GM23338 (cell line): ENCODE data around the gene CD1C. TPM values are rescaled to one million over a fixed set of nuclear protein-coding genes. Genes with fewer than 3 reads are reported as not detected.

Experiments used
- ATAC-seq: fragments of 200-7000 bp; cut with Tn5 transposase; 3 replicates; pipeline ENCODE4 v1.9.1; 2020
- DNase-seq: peaks from one replicate; pipeline ENCODE4 v3.0.0-alpha.2; 2015; ENCODE audit warnings: low spot score
- H2AFZ ChIP-seq: fragments of 200-600 bp; sonication (generic); 2 replicates; pipeline ENCODE4 v1.8.0; 2016; ENCODE audit warnings: antibody characterized with exemption, mild to moderate bottlenecking, moderate library complexity
- H3F3A ChIP-seq: fragments of 200-600 bp; sonication (generic); replicated peaks from 2 replicates; pipeline ENCODE4 v1.8.0; 2017; ENCODE audit warnings: antibody characterized with exemption, mixed run types, low read depth
- H3K27ac ChIP-seq: fragments of 200-600 bp; sonication (generic); 2 replicates; pipeline ENCODE4 v1.6.1; 2016; ENCODE audit warnings: low read depth
- H3K27me3 ChIP-seq: fragments of 200-600 bp; sonication (generic); 2 replicates; pipeline ENCODE4 v1.8.0; 2016; ENCODE audit warnings: mild to moderate bottlenecking, mixed run types, moderate library complexity; ENCODE audit not compliant: insufficient read depth
- H3K36me3 ChIP-seq: fragments of 200-600 bp; sonication (generic); 2 replicates; pipeline ENCODE4 v1.8.0; 2016; ENCODE audit warnings: mild to moderate bottlenecking; ENCODE audit not compliant: insufficient read depth
- H3K4me1 ChIP-seq: fragments of 200-600 bp; sonication (generic); 2 replicates; pipeline ENCODE4 v1.8.0; 2016; ENCODE audit warnings: mild to moderate bottlenecking, moderate library complexity; ENCODE audit not compliant: insufficient read depth
- H3K4me2 ChIP-seq: fragments of 200-600 bp; sonication (generic); 2 replicates; pipeline ENCODE4 v1.7.1; 2017; ENCODE audit warnings: mixed run types
- H3K4me3 ChIP-seq: fragments of 200-600 bp; sonication (generic); 2 replicates; pipeline ENCODE4 v1.6.1; 2016; ENCODE audit warnings: mixed run types
- H3K79me2 ChIP-seq: fragments of 200-600 bp; sonication (generic); replicated peaks from 2 replicates; pipeline ENCODE4 v1.8.0; 2017; ENCODE audit warnings: mild to moderate bottlenecking; ENCODE audit not compliant: insufficient read depth
- H3K9me2 ChIP-seq: fragments of 200-600 bp; sonication (generic); 2 replicates; pipeline ENCODE4 v1.8.0; 2017; ENCODE audit not compliant: insufficient read depth
- H4K20me1 ChIP-seq: fragments of 200-600 bp; sonication (generic); replicated peaks from 2 replicates; pipeline ENCODE4 v1.8.0; 2017; ENCODE audit warnings: mild to moderate bottlenecking; ENCODE audit not compliant: insufficient read depth
- H3K27ac Mint-ChIP-seq: 2 replicates; pipeline ENCODE4 v1.8.0; 2020; ENCODE audit warnings: inconsistent platforms, mild to moderate bottlenecking, moderate library complexity, mixed read lengths
- H3K27me3 Mint-ChIP-seq: 3 replicates; pipeline ENCODE4 v1.8.0; 2022; ENCODE audit warnings: low read depth, mild to moderate bottlenecking, moderate library complexity, mixed read lengths, inconsistent platforms; ENCODE audit not compliant: insufficient read depth, poor library complexity
- H3K36me3 Mint-ChIP-seq: 3 replicates; pipeline ENCODE4 v1.8.0; 2021; ENCODE audit warnings: low read depth, mild to moderate bottlenecking, inconsistent platforms, moderate library complexity, mixed read lengths
- H3K4me1 Mint-ChIP-seq: 3 replicates; pipeline ENCODE4 v1.8.0; 2020; ENCODE audit warnings: mild to moderate bottlenecking, inconsistent platforms, mixed read lengths
- H3K4me3 Mint-ChIP-seq: 3 replicates; pipeline ENCODE4 v1.8.0; 2021; ENCODE audit warnings: moderate library complexity, mild to moderate bottlenecking, inconsistent platforms, mixed read lengths
- H3K9me3 Mint-ChIP-seq: 3 replicates; pipeline ENCODE4 v1.8.0; 2020; ENCODE audit warnings: moderate library complexity, mild to moderate bottlenecking, inconsistent platforms, mixed read lengths
- EZH2 ChIP-seq: fragments of 200-600 bp; sonication (generic); IDR thresholded peaks from one replicate; pipeline ENCODE4 v1.8.0; 2017; ENCODE audit warnings: antibody characterized with exemption, mild to moderate bottlenecking, low read depth; ENCODE audit not compliant: unreplicated experiment
- NANOG ChIP-seq: IDR thresholded peaks from 2 replicates; pipeline ENCODE4 v1.6.1; 2016; ENCODE audit warnings: antibody characterized with exemption, borderline replicate concordance
- STAT1 ChIP-seq: IDR thresholded peaks from one replicate; pipeline ENCODE4 v1.6.1; 2016; ENCODE audit warnings: antibody characterized with exemption; ENCODE audit not compliant: unreplicated experiment
- ZNF114 ChIP-seq: fragments of 250-450 bp; sonication (Bioruptor Pico); IDR thresholded peaks from 2 replicates; pipeline ENCODE4 v1.5.0; 2020; ENCODE audit warnings: mild to moderate bottlenecking, moderate library complexity
- polyA plus RNA-seq: library from polyadenylated mRNA; unstranded; fragments of >200 nt; fragmentation: Nextera tagmentation; extraction: Ambion mirVana; gene quantifications from 2 replicates; pipeline ENCODE4 v1.2.1, GENCODE V29; 2016
- total RNA-seq: library from RNA; depleted of rRNA; stranded (reverse); fragments of >200 nt; shearing (Covaris generic); gene quantifications from 2 replicates; pipeline ENCODE4 v1.2.3, GENCODE V29; 2014
- TF ChIP-seq, protein P1 (sequence below): fragments of 250-450 bp; sonication (Bioruptor Pico); IDR thresholded peaks from 2 replicates; pipeline ENCODE4 v1.5.0; 2020; ENCODE audit warnings: mild to moderate bottlenecking, moderate library complexity

Gene CD1C
- total and polyA plus RNA-seq, 2 experiments from 2014 or later, result not detected

GRCh38 chr1:158285756-158286241, 3.9 kb upstream of the CD1C start (continued):
- TF ChIP-seq, protein P1, sequence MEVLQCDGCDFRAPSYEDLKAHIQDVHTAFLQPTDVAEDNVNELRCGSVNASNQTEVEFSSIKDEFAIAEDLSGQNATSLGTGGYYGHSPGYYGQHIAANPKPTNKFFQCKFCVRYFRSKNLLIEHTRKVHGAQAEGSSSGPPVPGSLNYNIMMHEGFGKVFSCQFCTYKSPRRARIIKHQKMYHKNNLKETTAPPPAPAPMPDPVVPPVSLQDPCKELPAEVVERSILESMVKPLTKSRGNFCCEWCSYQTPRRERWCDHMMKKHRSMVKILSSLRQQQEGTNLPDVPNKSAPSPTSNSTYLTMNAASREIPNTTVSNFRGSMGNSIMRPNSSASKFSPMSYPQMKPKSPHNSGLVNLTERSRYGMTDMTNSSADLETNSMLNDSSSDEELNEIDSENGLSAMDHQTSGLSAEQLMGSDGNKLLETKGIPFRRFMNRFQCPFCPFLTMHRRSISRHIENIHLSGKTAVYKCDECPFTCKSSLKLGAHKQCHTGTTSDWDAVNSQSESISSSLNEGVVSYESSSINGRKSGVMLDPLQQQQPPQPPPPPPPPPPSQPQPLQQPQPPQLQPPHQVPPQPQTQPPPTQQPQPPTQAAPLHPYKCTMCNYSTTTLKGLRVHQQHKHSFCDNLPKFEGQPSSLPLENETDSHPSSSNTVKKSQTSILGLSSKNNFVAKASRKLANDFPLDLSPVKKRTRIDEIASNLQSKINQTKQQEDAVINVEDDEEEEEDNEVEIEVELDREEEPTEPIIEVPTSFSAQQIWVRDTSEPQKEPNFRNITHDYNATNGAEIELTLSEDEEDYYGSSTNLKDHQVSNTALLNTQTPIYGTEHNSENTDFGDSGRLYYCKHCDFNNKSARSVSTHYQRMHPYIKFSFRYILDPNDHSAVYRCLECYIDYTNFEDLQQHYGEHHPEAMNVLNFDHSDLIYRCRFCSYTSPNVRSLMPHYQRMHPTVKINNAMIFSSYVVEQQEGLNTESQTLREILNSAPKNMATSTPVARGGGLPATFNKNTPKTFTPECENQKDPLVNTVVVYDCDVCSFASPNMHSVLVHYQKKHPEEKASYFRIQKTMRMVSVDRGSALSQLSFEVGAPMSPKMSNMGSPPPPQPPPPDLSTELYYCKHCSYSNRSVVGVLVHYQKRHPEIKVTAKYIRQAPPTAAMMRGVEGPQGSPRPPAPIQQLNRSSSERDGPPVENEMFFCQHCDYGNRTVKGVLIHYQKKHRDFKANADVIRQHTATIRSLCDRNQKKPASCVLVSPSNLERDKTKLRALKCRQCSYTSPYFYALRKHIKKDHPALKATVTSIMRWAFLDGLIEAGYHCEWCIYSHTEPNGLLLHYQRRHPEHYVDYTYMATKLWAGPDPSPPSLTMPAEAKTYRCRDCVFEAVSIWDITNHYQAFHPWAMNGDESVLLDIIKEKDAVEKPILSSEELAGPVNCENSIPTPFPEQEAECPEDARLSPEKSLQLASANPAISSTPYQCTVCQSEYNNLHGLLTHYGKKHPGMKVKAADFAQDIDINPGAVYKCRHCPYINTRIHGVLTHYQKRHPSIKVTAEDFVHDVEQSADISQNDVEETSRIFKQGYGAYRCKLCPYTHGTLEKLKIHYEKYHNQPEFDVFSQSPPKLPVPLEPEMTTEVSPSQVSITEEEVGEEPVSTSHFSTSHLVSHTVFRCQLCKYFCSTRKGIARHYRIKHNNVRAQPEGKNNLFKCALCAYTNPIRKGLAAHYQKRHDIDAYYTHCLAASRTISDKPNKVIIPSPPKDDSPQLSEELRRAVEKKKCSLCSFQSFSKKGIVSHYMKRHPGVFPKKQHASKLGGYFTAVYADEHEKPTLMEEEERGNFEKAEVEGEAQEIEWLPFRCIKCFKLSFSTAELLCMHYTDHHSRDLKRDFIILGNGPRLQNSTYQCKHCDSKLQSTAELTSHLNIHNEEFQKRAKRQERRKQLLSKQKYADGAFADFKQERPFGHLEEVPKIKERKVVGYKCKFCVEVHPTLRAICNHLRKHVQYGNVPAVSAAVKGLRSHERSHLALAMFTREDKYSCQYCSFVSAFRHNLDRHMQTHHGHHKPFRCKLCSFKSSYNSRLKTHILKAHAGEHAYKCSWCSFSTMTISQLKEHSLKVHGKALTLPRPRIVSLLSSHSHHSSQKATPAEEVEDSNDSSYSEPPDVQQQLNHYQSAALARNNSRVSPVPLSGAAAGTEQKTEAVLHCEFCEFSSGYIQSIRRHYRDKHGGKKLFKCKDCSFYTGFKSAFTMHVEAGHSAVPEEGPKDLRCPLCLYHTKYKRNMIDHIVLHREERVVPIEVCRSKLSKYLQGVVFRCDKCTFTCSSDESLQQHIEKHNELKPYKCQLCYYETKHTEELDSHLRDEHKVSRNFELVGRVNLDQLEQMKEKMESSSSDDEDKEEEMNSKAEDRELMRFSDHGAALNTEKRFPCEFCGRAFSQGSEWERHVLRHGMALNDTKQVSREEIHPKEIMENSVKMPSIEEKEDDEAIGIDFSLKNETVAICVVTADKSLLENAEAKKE, result no peak

DNA sequence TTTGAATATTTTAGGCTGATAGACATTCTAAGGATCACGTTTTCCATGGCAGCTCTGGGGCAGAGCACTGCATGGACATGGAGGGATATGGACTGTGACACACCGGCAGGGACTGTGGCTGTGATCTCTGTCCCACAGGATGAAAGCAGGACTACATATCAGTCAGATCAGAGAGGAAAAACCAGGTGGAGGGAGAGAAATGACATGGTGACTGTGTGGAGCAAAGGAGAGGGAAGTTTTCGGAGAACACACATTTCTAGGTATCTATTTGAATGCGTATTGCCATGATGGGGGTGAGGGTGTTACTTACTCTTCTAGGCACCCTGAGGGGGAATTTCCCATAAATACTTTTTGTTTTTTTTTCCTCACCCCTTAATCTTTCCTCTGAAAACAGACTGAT, 3.2 kb upstream of the CD1C start:
- Histone ChIP-seq H3K27ac (no peak overlapping the region), H3K27me3 (no peaks in the 10 kb centered on the region), H3K4me1 (peaks cover 5% of the 10 kb centered on the region; the same call in 1 of the 2 replicates), H3K4me2 (no peak overlapping the region), H4K20me1 (no peaks in the 10 kb centered on the region), H2AFZ (peak overlapping the region; percentile 38; the same call in 1 of the 2 replicates), H3K9me2 (peaks cover 7% of the 10 kb centered on the region; the same call in 1 of the 2 replicates), H3K4me3 (no peak overlapping the region), H3K79me2 (no peaks in the 10 kb centered on the region), H3K36me3 (no peaks in the 10 kb centered on the region), H3F3A (no peaks in the 10 kb centered on the region)
- TF ChIP-seq ZNF114 (CRISPR knock-in tag) (no peak), NANOG (no peak), STAT1 (no peak), EZH2 (no peak)
- TF ChIP-seq, protein P1, result no peak
- H3K4me1 Mint-ChIP-seq, result peaks cover 5% of the 10 kb centered on the region; the same call in 2 of the 3 replicates
- no peaks in the 10 kb centered on the region for H3K27me3 Mint-ChIP-seq
- no peak overlapping the region for H3K27ac Mint-ChIP-seq
- peaks cover 9% of the 10 kb centered on the region; the same call in 2 of the 3 replicates for H3K36me3 Mint-ChIP-seq
- peaks cover 11% of the 10 kb centered on the region for H3K9me3 Mint-ChIP-seq
- no peak for DNase-seq
- ATAC-seq, result no peak
- no peak overlapping the region for H3K4me3 Mint-ChIP-seq
